Osteoblast (primary cell): ENCODE results near the gene TRPM5. TPM values are rescaled to one million over a fixed set of nuclear protein-coding genes. Genes with fewer than 3 reads are reported as not detected.

Source experiments
- DNase-seq: peaks from one replicate; pipeline ENCODE4 v3.0.0; 2011; ENCODE audit warnings: low spot score, mixed read lengths; ENCODE audit not compliant: insufficient read length; ENCODE audit errors: missing footprints
- H2AFZ ChIP-seq: 2 replicates; pipeline ENCODE4 v1.6.0; 2011; ENCODE audit warnings: mild to moderate bottlenecking, low read length
- H3K27ac ChIP-seq: 2 replicates; pipeline ENCODE4 v1.5.1; 2011; ENCODE audit warnings: mild to moderate bottlenecking, low read depth, low read length, moderate library complexity
- H3K27me3 ChIP-seq: 2 replicates; pipeline ENCODE4 v1.6.0; 2012; ENCODE audit warnings: mild to moderate bottlenecking, control low read depth, inconsistent platforms, low read length, moderate library complexity; ENCODE audit not compliant: insufficient read depth
- H3K36me3 ChIP-seq: 2 replicates; pipeline ENCODE4 v1.5.1; 2011; ENCODE audit warnings: mild to moderate bottlenecking, low read length, control low read depth, moderate library complexity; ENCODE audit not compliant: insufficient read depth
- H3K4me1 ChIP-seq: 2 replicates; pipeline ENCODE4 v1.5.1; 2011; ENCODE audit warnings: mild to moderate bottlenecking, low read length, control low read depth, moderate library complexity; ENCODE audit not compliant: insufficient read depth
- H3K4me2 ChIP-seq: 2 replicates; pipeline ENCODE4 v1.6.0; 2011; ENCODE audit warnings: mild to moderate bottlenecking, low read length; ENCODE audit not compliant: insufficient read depth
- H3K4me3 ChIP-seq: fragments of 200-600 bp; sonication (generic); 3 replicates; pipeline ENCODE4 v1.5.1; 2012; ENCODE audit warnings: mild to moderate bottlenecking, low read length, inconsistent platforms; ENCODE audit not compliant: insufficient read depth
- H3K79me2 ChIP-seq: 2 replicates; pipeline ENCODE4 v1.6.0; 2012; ENCODE audit warnings: mild to moderate bottlenecking, low read length, control low read depth, inconsistent platforms; ENCODE audit not compliant: insufficient read depth
- H3K9me3 ChIP-seq: 2 replicates; pipeline ENCODE4 v1.5.1; 2011; ENCODE audit warnings: low read depth, low read length, control low read depth
- H4K20me1 ChIP-seq: 2 replicates; pipeline ENCODE4 v1.6.0; 2012; ENCODE audit warnings: mild to moderate bottlenecking, low read length, control low read depth; ENCODE audit not compliant: insufficient read depth
- CTCF ChIP-seq: IDR thresholded peaks from 2 replicates; pipeline ENCODE4 v1.5.1; 2011; ENCODE audit warnings: mild to moderate bottlenecking, low read depth, low read length, moderate library complexity; ENCODE audit errors: extremely low read depth
- total RNA-seq: library from RNA; depleted of rRNA; stranded (reverse); fragments of >200 nt; gene quantifications from 2 replicates; pipeline ENCODE4 v1.2.3, GENCODE V29; 2012

The TRPM5 gene
- total RNA-seq, 1 donor, result not detected

GRCh38 chr11:2413742-2414579 is 30.4 kb downstream of the TRPM5 start:
- no peak overlapping the region for H3K4me2 ChIP-seq
- no peak overlapping the region for H3K27ac ChIP-seq
- DNase-seq, result no peak
- H3K9me3 ChIP-seq, result no peaks in the 10 kb centered on the region
- H4K20me1 ChIP-seq, result no peaks in the 10 kb centered on the region
- no peaks in the 10 kb centered on the region for H3K79me2 ChIP-seq
- no peaks in the 10 kb centered on the region for H3K27me3 ChIP-seq
- H3K4me1 ChIP-seq, result no peaks in the 10 kb centered on the region
- no peaks in the 10 kb centered on the region for H3K36me3 ChIP-seq
- no peak overlapping the region for H2AFZ ChIP-seq
- no peak overlapping the region for H3K4me3 ChIP-seq
- TF ChIP-seq CTCF, result no peak

GRCh38 chr11:2412323-2412722 is 32.0 kb downstream of the TRPM5 start:
- Histone ChIP-seq H3K4me3 (no peak overlapping the region), H2AFZ (no peak overlapping the region), H3K27me3 (no peaks in the 10 kb centered on the region), H3K4me1 (no peaks in the 10 kb centered on the region), H3K4me2 (no peak overlapping the region), H3K79me2 (no peaks in the 10 kb centered on the region), H3K36me3 (no peaks in the 10 kb centered on the region), H3K9me3 (no peaks in the 10 kb centered on the region), H3K27ac (no peak overlapping the region), H4K20me1 (no peaks in the 10 kb centered on the region)
- TF ChIP-seq CTCF, result no peak
- DNase-seq, result no peak

GRCh38 chr11:2411446-2412305 is 32.6 kb downstream of the TRPM5 start:
- no peak for TF ChIP-seq CTCF
- Histone ChIP-seq H3K36me3 (no peaks in the 10 kb centered on the region), H3K27me3 (no peaks in the 10 kb centered on the region), H3K27ac (no peak overlapping the region), H3K9me3 (no peaks in the 10 kb centered on the region), H4K20me1 (no peaks in the 10 kb centered on the region), H2AFZ (no peak overlapping the region), H3K79me2 (no peaks in the 10 kb centered on the region), H3K4me1 (no peaks in the 10 kb centered on the region), H3K4me3 (no peak overlapping the region), H3K4me2 (no peak overlapping the region)
- no peak for DNase-seq

- no peaks in the 10 kb centered on the region for H3K27me3 ChIP-seq
- H2AFZ ChIP-seq, result no peak overlapping the region
- no peaks in the 10 kb centered on the region for H3K4me1 ChIP-seq
- H3K4me2 ChIP-seq, result no peak overlapping the region
- DNase-seq, result no peak
- H3K79me2 ChIP-seq, result no peaks in the 10 kb centered on the region
- H3K4me3 ChIP-seq, result no peak overlapping the region
- H4K20me1 ChIP-seq, result no peaks in the 10 kb centered on the region
- no peaks in the 10 kb centered on the region for H3K9me3 ChIP-seq
- no peaks in the 10 kb centered on the region for H3K36me3 ChIP-seq
- TF ChIP-seq CTCF, result no peak
- H3K27ac ChIP-seq, result no peak overlapping the region
Observed at GRCh38 chr11:2410616-2411015, 33.7 kb downstream of the TRPM5 start.
